Measurements from ENCODE around the gene LAG3.

LAG3 gene

GRCh38 chr12:6821591-6822425 lies 49.5 kb downstream of the LAG3 start, which contains the start of gene GPR162:
Gene GPR162, plus strand, starts transcription at chr12:6821821. Its CDS starts 2,078 bp downstream, at chr12:6823899.
- no peak for TF ChIP-seq CTCF (IDR thresholded peaks at IDR 0.05; ENCODE audit: control insufficient read depth, extremely low read depth, insufficient read depth)
- no peak within 1 kb of the TSS for H3K4me3 ChIP-seq (ENCODE audit: low read depth, low read length)
- DNase-seq (ENCODE audit: low read depth) = no peak

GRCh38 chr12:6822426-6823135 lies 50.3 kb downstream of the LAG3 start:
- H3K4me3 ChIP-seq (ENCODE audit: low read depth, low read length) = no peak overlapping the region
- no peak for TF ChIP-seq CTCF (IDR thresholded peaks at IDR 0.05; ENCODE audit: control insufficient read depth, extremely low read depth, insufficient read depth)
- DNase-seq (ENCODE audit: low read depth) = no peak

GRCh38 chr12:6823182-6824084 lies 51.1 kb downstream of the LAG3 start:
- TF ChIP-seq CTCF (IDR thresholded peaks at IDR 0.05; ENCODE audit: control insufficient read depth, extremely low read depth, insufficient read depth) = no peak
- DNase-seq (ENCODE audit: low read depth) = no peak
- no peak overlapping the region for H3K4me3 ChIP-seq (ENCODE audit: low read depth, low read length)

- no peak for DNase-seq (ENCODE audit: low read depth)
- no peak for TF ChIP-seq CTCF (IDR thresholded peaks at IDR 0.05; ENCODE audit: control insufficient read depth, extremely low read depth, insufficient read depth)
- no peak overlapping the region for H3K4me3 ChIP-seq (ENCODE audit: low read depth, low read length)
Measured at GRCh38 chr12:6824085-6824775, 51.9 kb downstream of the LAG3 start.

GRCh38 chr12:6824901-6825381 lies 52.6 kb downstream of the LAG3 start:
- no peak overlapping the region for H3K4me3 ChIP-seq (ENCODE audit: low read depth, low read length)
- no peak for TF ChIP-seq CTCF (IDR thresholded peaks at IDR 0.05; ENCODE audit: control insufficient read depth, extremely low read depth, insufficient read depth)
- DNase-seq (ENCODE audit: low read depth) = no peak

Measured in LNCaP clone FGC (cell line).